ENCODE data around the gene PIK3C2A.
A peak's percentile ranks its signal among the peaks of the same experiment; 100 is the strongest.

Gene PIK3C2A, protein sequence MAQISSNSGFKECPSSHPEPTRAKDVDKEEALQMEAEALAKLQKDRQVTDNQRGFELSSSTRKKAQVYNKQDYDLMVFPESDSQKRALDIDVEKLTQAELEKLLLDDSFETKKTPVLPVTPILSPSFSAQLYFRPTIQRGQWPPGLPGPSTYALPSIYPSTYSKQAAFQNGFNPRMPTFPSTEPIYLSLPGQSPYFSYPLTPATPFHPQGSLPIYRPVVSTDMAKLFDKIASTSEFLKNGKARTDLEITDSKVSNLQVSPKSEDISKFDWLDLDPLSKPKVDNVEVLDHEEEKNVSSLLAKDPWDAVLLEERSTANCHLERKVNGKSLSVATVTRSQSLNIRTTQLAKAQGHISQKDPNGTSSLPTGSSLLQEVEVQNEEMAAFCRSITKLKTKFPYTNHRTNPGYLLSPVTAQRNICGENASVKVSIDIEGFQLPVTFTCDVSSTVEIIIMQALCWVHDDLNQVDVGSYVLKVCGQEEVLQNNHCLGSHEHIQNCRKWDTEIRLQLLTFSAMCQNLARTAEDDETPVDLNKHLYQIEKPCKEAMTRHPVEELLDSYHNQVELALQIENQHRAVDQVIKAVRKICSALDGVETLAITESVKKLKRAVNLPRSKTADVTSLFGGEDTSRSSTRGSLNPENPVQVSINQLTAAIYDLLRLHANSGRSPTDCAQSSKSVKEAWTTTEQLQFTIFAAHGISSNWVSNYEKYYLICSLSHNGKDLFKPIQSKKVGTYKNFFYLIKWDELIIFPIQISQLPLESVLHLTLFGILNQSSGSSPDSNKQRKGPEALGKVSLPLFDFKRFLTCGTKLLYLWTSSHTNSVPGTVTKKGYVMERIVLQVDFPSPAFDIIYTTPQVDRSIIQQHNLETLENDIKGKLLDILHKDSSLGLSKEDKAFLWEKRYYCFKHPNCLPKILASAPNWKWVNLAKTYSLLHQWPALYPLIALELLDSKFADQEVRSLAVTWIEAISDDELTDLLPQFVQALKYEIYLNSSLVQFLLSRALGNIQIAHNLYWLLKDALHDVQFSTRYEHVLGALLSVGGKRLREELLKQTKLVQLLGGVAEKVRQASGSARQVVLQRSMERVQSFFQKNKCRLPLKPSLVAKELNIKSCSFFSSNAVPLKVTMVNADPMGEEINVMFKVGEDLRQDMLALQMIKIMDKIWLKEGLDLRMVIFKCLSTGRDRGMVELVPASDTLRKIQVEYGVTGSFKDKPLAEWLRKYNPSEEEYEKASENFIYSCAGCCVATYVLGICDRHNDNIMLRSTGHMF (N-terminal part only)

DNA sequence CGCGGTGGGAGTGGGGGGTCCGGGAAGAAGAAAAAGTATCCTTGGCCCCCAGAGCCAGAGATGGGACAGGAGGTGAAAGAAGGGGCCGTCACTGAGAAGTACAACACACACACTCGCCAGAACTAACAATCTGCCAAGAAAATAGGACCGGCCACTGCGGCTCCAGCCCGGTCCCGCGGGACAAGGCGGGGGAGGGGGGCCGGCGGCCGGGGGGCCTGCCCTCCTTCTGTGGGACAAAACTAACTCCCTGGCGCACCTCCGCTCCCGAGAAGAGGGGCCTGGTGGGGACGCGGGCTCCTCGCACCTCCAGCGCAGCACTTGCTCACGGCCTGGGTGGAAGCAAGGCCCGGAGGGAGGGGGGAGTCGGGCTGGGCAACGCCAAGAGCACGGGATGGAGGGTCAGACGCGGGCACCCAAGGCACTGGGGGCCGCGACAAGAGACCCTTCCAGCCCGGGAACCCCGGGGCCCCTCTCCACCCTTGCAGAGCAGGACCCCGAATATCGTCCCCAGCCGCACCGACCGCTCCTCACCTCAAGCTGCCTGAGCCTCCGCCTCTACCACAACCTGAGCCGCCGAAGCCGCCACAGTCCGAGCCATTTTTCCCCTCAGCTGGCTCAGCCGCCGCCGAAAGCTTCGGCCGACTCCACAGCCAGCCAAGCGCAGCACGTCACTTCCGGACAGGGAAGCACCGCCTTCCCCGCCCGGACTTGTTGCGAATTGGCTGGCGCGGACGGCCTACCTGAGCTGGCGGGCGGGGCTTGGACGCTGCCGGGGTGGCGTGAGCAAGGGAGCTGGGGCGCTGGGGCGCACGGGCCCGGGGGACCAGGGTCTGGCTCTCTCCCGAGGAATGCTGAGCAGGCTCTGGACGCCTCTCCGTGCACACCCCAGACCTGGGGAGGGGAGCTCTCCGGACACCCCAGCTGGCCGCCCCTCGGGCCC, at the start of gene PIK3C2A:
PIK3C2A (minus strand) TSS at position 670 of the 940 bp plus-strand sequence. CDS start 38,245 bp downstream, outside the sequence.
- peak; percentile 92 to 96 for DNase-seq (ENCODE audit: low read depth in 2 of 2)
- TF ChIP-seq, protein P1, sequence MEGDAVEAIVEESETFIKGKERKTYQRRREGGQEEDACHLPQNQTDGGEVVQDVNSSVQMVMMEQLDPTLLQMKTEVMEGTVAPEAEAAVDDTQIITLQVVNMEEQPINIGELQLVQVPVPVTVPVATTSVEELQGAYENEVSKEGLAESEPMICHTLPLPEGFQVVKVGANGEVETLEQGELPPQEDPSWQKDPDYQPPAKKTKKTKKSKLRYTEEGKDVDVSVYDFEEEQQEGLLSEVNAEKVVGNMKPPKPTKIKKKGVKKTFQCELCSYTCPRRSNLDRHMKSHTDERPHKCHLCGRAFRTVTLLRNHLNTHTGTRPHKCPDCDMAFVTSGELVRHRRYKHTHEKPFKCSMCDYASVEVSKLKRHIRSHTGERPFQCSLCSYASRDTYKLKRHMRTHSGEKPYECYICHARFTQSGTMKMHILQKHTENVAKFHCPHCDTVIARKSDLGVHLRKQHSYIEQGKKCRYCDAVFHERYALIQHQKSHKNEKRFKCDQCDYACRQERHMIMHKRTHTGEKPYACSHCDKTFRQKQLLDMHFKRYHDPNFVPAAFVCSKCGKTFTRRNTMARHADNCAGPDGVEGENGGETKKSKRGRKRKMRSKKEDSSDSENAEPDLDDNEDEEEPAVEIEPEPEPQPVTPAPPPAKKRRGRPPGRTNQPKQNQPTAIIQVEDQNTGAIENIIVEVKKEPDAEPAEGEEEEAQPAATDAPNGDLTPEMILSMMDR (IDR thresholded peaks at IDR 0.05; ENCODE audit: low read depth, low read length): no peak
- peak within 1 kb of the TSS; percentile 90 to 95 for H3K4me3 ChIP-seq (replicated peaks in 1 of 2; ENCODE audit: low read depth in 2 of 2, low read length in 2 of 2)

DNA sequence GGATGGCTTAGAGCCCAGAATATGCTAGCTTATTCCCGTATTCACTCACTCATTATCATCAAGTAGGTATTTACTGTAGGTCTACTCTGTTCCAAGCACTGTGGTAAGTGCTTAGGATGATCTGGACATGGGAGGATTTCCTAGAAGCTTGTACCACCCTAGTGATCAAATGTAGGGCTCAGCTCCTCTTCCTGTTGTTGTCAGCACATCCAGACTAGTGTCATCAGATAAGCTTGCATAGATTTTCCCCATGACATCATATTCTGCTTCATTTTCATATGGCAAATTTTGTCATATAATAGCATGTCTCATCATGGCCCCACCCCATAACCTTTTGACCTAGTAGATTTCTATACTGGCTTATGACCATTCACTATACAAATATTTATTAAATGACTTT, 49.4 kb upstream of the PIK3C2A start:
- peak overlapping the region in 1 of 2 donors; percentile 18 for H3K4me3 ChIP-seq (replicated peaks in 1 of 2; ENCODE audit: low read depth in 2 of 2, low read length in 2 of 2)
- TF ChIP-seq, protein P1 (IDR thresholded peaks at IDR 0.05; ENCODE audit: low read depth, low read length): no peak
- peak; percentile 76 to 89 for DNase-seq (ENCODE audit: low read depth in 2 of 2)

DNA sequence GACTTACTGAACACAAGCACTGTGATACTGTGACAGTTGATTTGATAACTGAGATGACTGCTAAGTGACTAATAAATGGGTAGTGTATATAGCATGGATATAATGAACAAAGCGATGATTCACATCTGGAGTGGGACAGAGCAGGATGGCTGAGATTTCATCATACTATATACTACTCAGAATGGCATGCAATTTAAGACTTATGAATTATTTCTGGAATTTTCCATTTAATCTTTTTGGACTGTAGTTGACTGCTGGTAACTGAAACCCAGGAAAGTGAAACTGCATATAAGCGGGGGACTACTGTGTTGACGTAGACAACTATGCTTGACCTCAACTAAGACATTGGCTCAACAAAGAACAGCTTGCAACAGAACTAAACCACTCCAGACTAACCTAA, 48.7 kb upstream of the PIK3C2A start:
- TF ChIP-seq, protein P1 (IDR thresholded peaks at IDR 0.05; ENCODE audit: low read depth, low read length): no peak
- H3K4me3 ChIP-seq (replicated peaks in 1 of 2; ENCODE audit: low read depth in 2 of 2, low read length in 2 of 2): peak overlapping the region in 1 of 2 donors; percentile 18
- DNase-seq (ENCODE audit: low read depth in 2 of 2): peak; percentile 98

DNA sequence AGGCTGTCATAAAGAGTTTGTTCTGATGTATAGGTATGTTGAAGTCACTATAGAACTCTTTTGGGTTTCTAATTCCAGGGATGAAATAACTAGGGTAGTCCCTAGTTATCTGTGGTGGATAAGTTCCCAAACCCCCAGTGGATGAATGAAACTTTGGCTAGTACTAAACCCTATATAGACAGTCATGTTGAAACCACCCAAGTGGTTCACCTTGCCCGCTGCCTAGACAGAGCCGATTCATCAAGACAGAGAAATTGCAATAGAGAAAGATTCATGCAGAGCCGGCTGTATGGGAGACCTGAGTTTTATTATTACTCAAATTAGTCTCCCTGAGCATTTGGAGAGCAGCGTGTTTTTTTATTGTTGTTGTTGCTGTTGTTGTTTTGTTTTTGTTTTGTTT, 44.9 kb upstream of the PIK3C2A start:
- no peak for DNase-seq (ENCODE audit: low read depth in 2 of 2)
- H3K4me3 ChIP-seq (replicated peaks in 1 of 2; ENCODE audit: low read depth in 2 of 2, low read length in 2 of 2): no peak overlapping the region
- TF ChIP-seq, protein P1 (IDR thresholded peaks at IDR 0.05; ENCODE audit: low read depth, low read length): no peak

DNA sequence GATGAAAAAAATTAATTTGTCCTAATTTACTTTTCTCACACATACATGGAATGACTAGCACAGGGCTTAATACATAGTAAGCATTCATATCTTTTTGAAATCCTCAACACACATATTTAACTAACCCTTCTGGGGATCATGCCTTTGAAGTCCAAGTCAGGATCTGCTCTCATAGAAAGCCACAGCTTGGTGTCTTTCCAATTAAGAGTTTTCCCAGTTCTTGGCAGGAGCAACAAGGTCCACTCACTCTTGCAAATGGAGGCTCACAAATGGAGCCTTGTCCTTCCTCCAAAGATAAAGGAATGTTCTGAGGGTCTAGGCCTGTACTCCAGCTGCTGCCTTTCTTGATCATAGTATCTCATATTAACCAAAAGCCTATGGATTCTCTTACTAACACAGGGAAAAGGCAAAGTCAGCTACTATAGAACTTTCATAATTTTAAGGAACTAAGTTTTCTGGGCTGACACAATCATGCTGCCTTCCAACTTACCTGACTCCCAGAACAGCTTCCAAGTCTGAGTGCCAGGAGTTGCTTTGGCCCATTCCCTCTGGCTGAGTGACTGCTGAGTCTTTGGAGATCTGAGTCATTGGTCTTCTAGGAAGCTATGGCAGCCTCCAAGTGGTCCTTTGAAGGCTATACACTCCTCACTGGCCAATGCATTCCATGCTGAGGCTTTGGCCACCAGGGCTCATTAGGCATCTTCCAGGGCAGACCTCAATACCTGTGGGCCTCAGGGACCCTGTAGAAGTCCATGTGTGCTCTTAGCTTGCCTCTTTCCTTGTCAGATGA, 43.0 kb upstream of the PIK3C2A start:
- TF ChIP-seq, protein P1 (IDR thresholded peaks at IDR 0.05; ENCODE audit: low read depth, low read length): no peak
- DNase-seq (ENCODE audit: low read depth in 2 of 2): peak in 1 of 2 donors; percentile 42
- no peak overlapping the region for H3K4me3 ChIP-seq (replicated peaks in 1 of 2; ENCODE audit: low read depth in 2 of 2, low read length in 2 of 2)
